Endodermal cell (in vitro differentiated cells): ENCODE measurements around the gene IARS1. TPM values are rescaled to one million over a fixed set of nuclear protein-coding genes. Genes with fewer than 3 reads are reported as not detected.

Experiments used
- DNase-seq: peaks from one replicate; pipeline ENCODE4 v3.0.0-alpha.2; 2017
- H3K27ac ChIP-seq: 2 replicates; pipeline ENCODE4 v1.5.1; 2013; ENCODE audit warnings: mild to moderate bottlenecking, low read depth, low read length, moderate library complexity
- H3K27me3 ChIP-seq: 2 replicates; pipeline ENCODE4 v1.6.1; 2013; ENCODE audit warnings: mild to moderate bottlenecking, low read length, moderate library complexity; ENCODE audit not compliant: insufficient read depth, control insufficient read depth, poor library complexity, severe bottlenecking
- H3K36me3 ChIP-seq: 2 replicates; pipeline ENCODE4 v1.7.0; 2013; ENCODE audit warnings: mild to moderate bottlenecking, low read length, moderate library complexity; ENCODE audit not compliant: control insufficient read depth, insufficient read depth
- H3K4me1 ChIP-seq: one replicate; pipeline ENCODE4 v1.7.0; 2013; ENCODE audit warnings: low read length; ENCODE audit not compliant: control insufficient read depth, insufficient read depth
- H3K4me3 ChIP-seq: 2 replicates; pipeline ENCODE4 v1.5.1; 2013; ENCODE audit warnings: mild to moderate bottlenecking, low read length, moderate library complexity
- H3K9ac ChIP-seq: 2 replicates; pipeline ENCODE4 v1.6.1; 2013; ENCODE audit warnings: mild to moderate bottlenecking, low read length, moderate library complexity; ENCODE audit not compliant: poor library complexity, severe bottlenecking; ENCODE audit errors: extremely low read depth
- H3K9me3 ChIP-seq: 2 replicates; pipeline ENCODE4 v1.6.1; 2013; ENCODE audit warnings: mild to moderate bottlenecking, low read length, moderate library complexity; ENCODE audit not compliant: control insufficient read depth
- H3K27ac Mint-ChIP-seq: 2 replicates; pipeline ENCODE4 v1.8.0; 2020; ENCODE audit warnings: mixed read lengths
- H3K27me3 Mint-ChIP-seq: 2 replicates; pipeline ENCODE4 v1.8.0; 2021; ENCODE audit warnings: mild to moderate bottlenecking, mixed read lengths; ENCODE audit not compliant: insufficient read depth
- H3K36me3 Mint-ChIP-seq: 2 replicates; pipeline ENCODE4 v1.8.0; 2020; ENCODE audit warnings: low read depth, mixed read lengths
- H3K4me1 Mint-ChIP-seq: 2 replicates; pipeline ENCODE4 v1.8.0; 2020; ENCODE audit warnings: mixed read lengths
- H3K4me3 Mint-ChIP-seq: 2 replicates; pipeline ENCODE4 v1.8.0; 2020; ENCODE audit warnings: mild to moderate bottlenecking, moderate library complexity, mixed read lengths
- H3K9me3 Mint-ChIP-seq: 2 replicates; pipeline ENCODE4 v1.8.0; 2020; ENCODE audit warnings: mild to moderate bottlenecking, mixed read lengths
- CTCF ChIP-seq: fragments of 200-600 bp; sonication (generic); conservative IDR thresholded peaks from 2 replicates; pipeline ENCODE4 v1.5.0; 2021; ENCODE audit warnings: antibody characterized with exemption, mild to moderate bottlenecking
- WGBS, 2 experiments: methylation state at CpG; one replicate each; pipeline versions ENCODE4 v1.1.5 to v1.1.7; 2013; ENCODE audit warnings: missing lambda C conversion rate in 2 of 2, mixed read lengths in 1 of 2; ENCODE audit not compliant: insufficient coverage in 1 of 2, insufficient read length in 1 of 2; 5-methylcytosine and 5-hydroxymethylcytosine counted together
- total RNA-seq, 2 donors: library from RNA; stranded (reverse); fragmentation: NEBNext Ultra II Directional in 1 of 2; extraction: Animal tissue kit (Norgen Biotek cat#: 25700) in 1 of 2; gene quantifications; 2 replicates in 1 of 2; 3 replicates in 1 of 2; pipeline ENCODE4 v1.2.1, GENCODE V29; 2021

IARS1 gene
- total RNA-seq, 2 donors from 2014 or later = 170 to 173 TPM

DNA sequence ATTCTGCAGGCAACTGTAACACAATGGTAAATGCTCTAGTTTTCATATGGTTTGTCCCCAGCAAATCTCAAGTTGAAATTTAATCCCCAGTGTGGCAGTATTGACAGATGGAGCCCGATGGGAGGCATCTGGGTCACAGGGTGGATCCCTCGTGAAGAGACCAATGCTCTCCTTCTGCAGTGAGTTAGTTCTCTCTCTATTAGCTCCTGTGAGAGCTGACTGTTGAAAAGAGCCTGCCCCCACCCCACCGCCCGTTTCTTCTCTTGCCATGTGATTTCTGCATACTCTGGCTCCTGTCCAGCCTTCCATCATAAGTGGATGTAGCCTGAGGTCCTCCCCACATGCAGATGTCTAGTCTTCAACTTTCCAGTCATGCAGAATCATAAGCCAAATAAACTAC is 27.0 kb downstream of the IARS1 start:
- H3K4me3 Mint-ChIP-seq = no peak overlapping the region
- TF ChIP-seq CTCF = no peak
- Histone ChIP-seq H3K27me3 (no peaks in the 10 kb centered on the region), H3K9me3 (no peaks in the 10 kb centered on the region), H3K4me3 (no peak overlapping the region), H3K9ac (no peak overlapping the region), H3K4me1 (no peaks in the 10 kb centered on the region), H3K27ac (no peak overlapping the region), H3K36me3 (peaks cover 98% of the 10 kb centered on the region)
- H3K27me3 Mint-ChIP-seq = no peaks in the 10 kb centered on the region
- no peaks in the 10 kb centered on the region for H3K9me3 Mint-ChIP-seq
- DNase-seq = no peak
- 94 to 95% methylated on average over 4 of the region's 4 CpGs for WGBS, 2 experiments
- H3K27ac Mint-ChIP-seq = no peak overlapping the region
- H3K36me3 Mint-ChIP-seq = peaks cover 83% of the 10 kb centered on the region
- H3K4me1 Mint-ChIP-seq = no peaks in the 10 kb centered on the region

DNA sequence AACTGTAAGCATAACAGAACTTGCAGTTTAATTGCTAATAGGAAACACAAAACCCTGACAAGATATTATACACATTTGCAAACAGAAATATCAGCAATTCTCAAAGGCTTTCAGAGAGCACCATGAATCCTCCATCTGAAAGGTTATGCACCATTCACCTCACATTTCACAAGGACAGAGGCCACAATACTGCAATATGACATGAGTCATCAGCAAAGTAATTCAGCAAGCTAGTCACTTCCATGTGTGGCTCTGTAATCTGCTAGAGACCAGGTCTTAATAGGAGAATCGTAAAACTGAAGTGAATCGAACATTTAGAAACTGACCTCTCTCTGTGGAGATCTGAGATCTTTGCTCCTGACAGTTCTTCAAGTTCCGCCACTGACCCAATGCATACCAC is 28.3 kb downstream of the IARS1 start:
- Histone ChIP-seq H3K36me3 (peaks cover 98% of the 10 kb centered on the region), H3K9me3 (no peaks in the 10 kb centered on the region), H3K9ac (no peak overlapping the region), H3K27me3 (no peaks in the 10 kb centered on the region), H3K27ac (no peak overlapping the region), H3K4me3 (no peak overlapping the region), H3K4me1 (no peaks in the 10 kb centered on the region)
- no peak for DNase-seq
- Mint-ChIP-seq H3K27me3 (no peaks in the 10 kb centered on the region), H3K27ac (no peak overlapping the region), H3K4me3 (no peak overlapping the region), H3K4me1 (no peaks in the 10 kb centered on the region), H3K9me3 (no peaks in the 10 kb centered on the region), H3K36me3 (peaks cover 83% of the 10 kb centered on the region)
- 95 to 100% methylated on average over 3 of the region's 3 CpGs for WGBS, 2 experiments
- no peak for TF ChIP-seq CTCF

- no peaks in the 10 kb centered on the region for H3K9me3 ChIP-seq
- H3K27ac ChIP-seq = no peak overlapping the region
- no peak overlapping the region for H3K9ac ChIP-seq
- no peak overlapping the region for H3K27ac Mint-ChIP-seq
- 90 to 91% methylated on average over 1 of the region's 1 CpG for WGBS, 2 experiments
- no peaks in the 10 kb centered on the region for H3K27me3 ChIP-seq
- H3K4me3 Mint-ChIP-seq = no peak overlapping the region
- peaks cover 84% of the 10 kb centered on the region for H3K36me3 Mint-ChIP-seq
- H3K36me3 ChIP-seq = peaks cover 98% of the 10 kb centered on the region
- TF ChIP-seq CTCF = no peak
- no peaks in the 10 kb centered on the region for H3K9me3 Mint-ChIP-seq
- H3K4me1 Mint-ChIP-seq = no peaks in the 10 kb centered on the region
- H3K4me3 ChIP-seq = no peak overlapping the region
- DNase-seq = no peak
- no peaks in the 10 kb centered on the region for H3K4me1 ChIP-seq
- no peaks in the 10 kb centered on the region for H3K27me3 Mint-ChIP-seq
Observed at GRCh38 chr9:92263131-92263530, 30.4 kb downstream of the IARS1 start.
